ENCODE results near the gene PHKG1.
A peak's percentile ranks its signal among the peaks of the same experiment; 100 is the strongest.
"Not testable (repeated sequence)": the region's sequence is repeated elsewhere in the genome, so short reads cannot be mapped to it uniquely, and the experiment has no call there.

The PHKG1 gene

DNA sequence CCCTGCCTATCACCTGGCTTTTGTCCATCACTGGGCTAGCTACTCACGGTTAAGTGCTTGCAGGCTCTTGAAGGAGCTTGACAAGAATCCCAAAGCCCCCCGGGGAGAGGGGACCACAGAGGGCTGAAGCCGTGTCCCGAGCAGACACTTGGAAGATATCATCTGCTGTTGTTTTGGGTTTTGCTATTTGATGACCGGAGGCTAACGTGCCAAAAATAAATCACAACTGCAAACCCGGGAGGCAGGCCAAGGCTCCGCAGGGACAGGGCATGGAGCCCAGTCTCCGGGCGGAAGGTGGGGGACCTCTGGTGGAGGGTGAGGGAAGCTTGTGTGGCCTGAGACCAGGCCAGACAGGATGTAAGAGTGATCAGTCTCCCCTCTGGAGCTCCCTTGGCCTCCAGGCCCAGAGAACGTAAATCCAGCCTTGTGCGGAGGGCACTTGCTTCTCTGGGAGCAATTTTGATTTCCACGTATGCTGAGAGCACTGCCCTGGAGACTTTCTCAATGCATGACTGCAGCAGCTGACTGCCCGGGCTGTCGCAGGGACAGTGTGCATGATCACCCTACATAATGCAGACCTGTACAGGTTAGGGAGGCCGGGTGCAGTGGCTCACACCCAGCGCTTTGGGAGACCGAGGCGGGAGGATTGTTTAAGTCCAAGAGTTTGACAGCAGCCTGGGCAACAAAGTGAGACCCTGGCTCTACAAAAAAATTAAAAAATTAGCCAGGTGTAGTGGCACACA lies at the start of gene PHKG1:
Gene PHKG1, minus strand, starts transcription at position 164 of the 743 bp plus-strand sequence. CDS start 4,011 bp downstream, outside the sequence.
- DNase-seq = no peak

DNA sequence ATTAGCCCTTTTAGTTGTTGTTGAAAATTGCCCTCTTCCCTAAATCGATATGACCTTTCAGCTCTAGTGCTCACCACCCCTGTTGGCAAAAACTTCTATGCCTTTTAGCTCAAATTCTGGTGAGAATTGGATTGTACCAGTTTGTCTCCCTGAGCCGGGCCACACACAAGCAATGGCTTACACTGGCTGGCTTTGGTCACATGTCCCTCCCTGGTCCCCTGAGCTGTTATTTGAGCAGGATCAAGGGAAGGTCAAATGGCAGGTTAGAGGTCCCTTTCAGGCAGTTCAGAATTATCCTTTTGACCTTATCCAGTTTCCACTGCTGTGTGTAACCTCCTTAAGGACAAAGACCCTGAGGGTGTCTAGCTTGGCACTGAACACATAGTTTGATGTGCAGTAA lies 38.3 kb upstream of the PHKG1 start:
- DNase-seq = not testable (repeated sequence)

DNA sequence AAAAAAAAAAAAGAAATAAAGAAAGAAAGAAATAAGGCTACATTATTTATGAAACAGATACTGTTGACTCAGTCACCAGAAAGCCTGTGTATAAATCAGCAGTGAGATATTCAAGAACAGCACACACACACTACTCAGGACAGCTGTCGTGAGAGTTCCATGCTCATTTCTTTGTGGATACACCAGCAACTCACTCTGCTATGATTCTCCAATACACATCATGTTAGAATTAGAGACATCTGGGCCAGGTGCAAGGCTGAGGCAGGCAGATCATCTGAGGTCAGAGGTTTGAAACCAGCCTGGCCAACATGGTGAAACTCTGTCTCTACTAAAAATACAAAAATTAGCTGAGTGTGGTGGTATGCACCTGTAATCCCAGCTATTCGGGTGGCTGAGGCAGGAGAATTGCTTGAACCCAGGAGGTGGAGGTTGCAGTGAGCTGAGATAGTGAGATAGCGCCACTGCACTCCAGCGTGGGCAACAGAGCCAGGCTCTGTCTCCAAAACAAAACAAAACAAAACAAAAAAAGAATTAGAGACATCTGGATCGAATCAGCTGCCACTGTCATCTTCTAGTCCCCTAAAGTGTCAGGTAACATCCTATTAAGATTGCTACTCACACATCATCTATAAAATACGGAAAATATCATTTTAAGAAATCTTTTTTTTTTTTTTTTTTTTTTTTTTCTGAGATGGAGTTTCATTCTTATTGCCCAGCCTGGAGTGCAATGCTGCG lies 34.7 kb upstream of the PHKG1 start:
- no peak for DNase-seq

DNA sequence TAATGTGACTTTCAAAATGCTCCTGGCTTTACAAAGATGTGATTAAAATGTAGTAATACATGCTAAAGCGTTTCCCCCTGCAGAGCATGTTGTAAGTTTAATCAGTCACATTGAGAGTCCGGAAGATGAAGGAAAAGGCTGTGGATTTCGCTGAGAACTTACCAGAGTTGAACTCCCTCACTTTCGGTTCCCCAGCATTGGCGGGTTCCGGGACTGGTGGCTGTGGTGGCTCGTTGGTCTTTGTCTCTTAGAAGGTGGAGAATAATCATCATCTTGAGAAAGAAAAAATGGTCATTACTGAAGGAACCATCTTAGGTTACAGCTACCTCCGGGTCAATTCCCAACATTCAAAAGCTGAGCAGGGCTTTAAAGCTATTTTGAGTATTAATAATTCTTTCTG lies 33.1 kb upstream of the PHKG1 start:
- no peak for DNase-seq

DNA sequence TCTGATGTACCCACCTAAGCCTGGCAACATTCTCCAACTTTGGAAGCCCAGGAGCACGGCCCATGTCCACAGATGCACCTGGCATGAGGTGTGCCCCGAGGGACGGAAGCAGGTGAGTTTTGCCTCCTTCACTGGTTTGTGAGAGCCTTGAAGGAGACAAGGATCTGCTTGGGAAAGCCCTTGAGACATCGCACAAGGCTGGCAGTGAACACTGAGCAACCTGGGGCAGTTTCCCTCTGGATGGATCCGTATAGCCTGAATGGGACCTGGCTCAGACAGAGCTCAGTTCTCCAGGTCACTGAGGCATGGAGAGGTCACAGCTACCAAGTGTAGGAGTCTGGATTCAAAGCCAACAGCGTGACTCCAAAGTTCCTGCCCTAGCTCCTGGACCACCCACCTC lies 32.2 kb upstream of the PHKG1 start:
- no peak for DNase-seq

DNA sequence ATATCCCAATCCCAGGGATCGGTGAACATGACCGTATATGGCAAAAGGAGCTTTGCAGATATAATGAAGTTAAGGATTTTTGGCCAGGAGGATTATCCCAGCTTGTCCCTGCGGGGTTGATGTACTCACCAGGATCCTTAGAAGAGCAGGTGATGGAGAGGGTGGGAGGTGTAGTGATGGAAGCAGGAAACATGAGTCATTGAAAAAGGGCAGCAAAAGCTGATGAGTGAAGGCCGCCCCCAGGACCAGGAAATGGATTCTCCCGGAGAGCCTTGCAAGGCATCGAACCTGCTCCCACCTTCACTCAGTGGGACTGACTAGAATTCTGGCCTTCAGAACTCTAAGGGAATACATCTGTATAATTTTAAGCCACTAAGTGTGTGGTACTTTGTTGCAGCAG lies 28.7 kb upstream of the PHKG1 start:
- no peak for DNase-seq

DNA sequence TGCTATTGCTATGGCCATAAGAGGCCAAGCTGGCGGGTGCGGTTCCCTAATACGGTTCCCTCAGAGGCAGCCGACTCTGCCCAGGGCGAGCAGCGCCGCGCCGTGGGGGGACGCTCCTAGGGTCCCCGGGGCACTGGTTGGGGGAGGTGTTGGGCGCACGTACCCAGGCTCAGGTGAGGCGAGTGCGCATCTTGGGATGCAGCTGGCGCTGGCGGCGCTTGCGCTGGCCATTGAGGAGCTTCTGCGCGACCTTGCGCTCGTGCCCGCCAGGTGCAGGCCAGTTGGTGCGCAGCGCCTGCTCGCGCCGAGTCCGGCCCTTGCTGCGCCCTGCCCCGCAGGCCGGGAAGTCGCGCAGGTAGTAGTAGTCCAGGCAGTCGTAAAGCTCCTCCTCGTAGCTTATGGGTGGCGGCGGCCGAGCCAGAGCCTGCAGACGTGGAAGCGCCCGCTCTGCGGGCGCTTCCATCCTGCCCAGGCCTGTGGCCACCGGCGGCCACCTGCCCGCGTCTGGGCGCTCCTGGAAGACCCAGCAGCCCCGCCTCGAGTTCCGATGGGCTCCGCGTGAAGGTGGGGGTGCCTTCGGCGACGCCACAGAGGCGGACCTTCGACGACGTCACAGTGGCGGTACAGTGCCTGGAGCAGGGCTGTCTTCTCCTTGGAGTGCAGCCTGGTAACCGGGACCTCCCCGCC lies 23.2 kb upstream of the PHKG1 start, which contains the start of gene NUPR2:
Gene NUPR2, minus strand, starts transcription at position 566 of the 687 bp plus-strand sequence. Its CDS starts 103 bp downstream, at position 463.
- DNase-seq = no peak

DNA sequence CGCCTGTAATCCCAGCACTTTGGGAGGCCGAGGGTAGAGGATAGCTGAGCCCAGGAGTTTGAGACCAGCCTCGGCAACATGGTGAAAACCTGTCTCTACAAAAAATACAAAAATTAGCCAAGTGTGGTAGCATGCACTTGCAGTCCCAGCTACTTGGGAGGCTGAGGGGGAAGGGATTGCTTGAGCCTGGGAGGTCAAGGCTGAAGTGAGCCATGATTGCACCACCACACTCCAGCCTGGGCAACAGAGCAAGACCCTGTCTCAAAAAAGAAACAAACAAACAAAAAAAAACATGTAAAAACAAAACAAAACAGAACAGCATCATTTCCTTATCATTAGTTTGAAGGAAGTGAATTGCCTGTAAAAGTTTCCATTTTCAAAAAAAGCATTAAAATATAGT lies 19.5 kb upstream of the PHKG1 start:
- not testable (repeated sequence) for DNase-seq

DNA sequence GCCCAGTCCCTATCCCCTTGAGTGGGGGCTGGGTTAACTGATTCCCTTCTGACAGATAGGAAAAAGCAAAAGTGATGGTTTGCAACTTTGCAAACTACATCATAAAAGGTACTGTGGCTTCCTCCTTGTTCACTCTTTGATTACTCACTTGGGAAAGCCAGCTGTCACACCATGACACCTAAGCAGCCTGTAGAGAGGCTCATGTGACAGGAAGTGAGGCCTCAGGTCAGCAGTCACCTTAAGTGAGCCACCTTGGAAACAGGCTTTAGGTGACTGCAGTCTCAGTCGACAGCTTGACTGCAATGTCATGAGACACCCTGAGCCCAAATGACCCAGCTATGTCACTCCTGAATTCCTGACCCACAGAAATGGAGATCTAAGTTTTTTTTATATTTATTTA lies 17.9 kb upstream of the PHKG1 start:
- DNase-seq = no peak

DNA sequence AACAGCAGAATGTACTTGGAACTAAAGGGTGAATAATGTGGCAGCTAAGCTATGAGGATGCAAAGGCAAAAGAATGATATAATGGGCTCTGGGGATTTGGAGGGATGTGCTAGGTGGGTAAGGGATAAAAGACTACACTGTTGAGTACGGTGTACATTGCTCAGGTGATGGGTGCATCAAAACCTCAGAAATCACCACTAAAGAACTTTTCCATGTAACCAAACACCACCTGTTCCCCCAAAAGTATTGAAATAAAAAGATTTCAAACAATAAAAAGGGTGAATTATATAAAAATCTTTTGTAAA lies 15.2 kb upstream of the PHKG1 start:
- DNase-seq = no peak

DNA sequence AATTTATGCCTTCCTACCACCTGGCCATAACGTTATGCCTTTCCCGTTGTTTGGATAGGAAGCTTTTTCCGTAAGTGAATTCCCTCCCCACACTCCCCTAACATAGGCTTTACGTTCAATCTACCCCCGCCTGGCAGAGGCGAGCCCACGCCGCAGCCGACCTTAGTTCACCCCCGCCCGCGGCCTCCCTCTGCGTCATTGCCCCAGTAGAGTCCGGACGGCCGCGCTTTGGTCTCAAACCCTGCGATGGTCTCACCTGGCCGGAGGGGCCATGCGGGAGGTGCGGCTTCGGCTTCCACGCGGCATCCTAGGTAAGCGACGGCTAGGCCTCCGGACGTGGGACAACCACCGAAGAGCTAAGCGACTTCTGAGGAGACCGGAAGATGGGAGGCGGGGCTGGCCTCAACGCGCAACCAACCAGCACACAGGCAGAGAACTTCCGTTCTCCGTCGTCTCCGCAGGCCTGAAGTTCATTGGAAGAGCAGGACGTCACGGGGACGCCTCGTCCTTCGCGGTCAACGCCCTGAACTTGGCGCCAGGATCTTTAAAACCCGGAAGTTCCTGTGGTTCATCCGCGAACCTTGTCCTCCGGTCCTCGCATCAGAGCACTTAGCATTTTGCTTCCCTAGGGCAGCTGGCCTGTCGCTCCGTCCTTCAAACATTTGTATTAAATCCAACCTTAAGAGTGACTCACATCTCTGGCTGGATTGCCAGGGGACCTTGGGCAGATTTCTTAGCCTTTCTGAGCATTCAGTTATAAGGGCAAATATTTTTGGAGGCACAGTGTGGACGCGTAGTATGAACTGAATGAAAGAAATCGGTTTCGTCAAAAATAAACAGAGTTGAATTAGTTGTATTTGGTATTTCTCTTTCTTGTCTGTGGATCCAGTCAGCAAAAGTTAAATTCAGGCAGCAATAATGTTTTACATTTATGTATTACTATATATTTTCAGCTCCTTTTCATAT lies 13.6 kb upstream of the PHKG1 start, which contains the start of gene CHCHD2:
Gene CHCHD2, minus strand, starts transcription at position 369 of the 966 bp plus-strand sequence. Its CDS starts 63 bp downstream, at position 306.
- peak; percentile 72 to 98 for DNase-seq

DNA sequence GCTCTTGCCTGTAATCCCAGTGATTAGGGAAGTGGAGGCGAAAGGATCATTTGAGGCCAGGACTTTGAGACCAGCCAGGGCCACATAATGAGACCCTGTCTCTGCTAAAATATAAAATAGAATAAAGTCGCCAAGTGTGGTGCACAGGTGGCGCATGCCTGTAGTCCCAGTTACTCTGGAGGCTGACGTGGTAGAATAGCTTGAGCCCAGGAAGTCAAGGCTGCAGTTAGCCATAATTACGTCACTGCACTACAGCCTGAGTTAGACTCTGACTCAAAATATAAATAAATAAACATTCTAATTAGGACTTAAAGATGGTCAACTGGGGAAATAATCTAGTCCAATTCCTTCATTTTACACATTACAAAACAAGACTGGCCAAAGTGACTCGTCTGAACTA lies 12.8 kb upstream of the PHKG1 start:
- DNase-seq = no peak

DNA sequence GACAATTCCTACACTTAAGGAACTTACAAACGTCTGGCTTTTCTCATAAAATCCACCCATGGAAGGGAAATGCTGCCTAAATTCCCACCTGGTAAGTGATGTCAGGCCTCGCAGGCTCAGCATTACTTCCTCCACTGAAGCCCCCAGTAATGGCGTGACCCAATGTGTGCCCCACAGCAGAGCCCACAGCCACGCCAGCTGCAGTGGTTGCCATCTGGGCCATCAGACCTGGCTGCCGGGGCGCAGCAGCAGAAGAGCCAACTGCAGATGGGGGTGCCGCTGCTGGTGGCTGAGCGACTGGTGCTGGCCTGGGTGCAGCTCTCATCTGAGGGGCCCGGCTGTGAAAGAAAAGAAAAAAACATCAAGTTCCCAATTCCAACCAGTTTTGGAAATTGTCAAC lies 11.4 kb upstream of the PHKG1 start:
- DNase-seq = not testable (repeated sequence)

DNA sequence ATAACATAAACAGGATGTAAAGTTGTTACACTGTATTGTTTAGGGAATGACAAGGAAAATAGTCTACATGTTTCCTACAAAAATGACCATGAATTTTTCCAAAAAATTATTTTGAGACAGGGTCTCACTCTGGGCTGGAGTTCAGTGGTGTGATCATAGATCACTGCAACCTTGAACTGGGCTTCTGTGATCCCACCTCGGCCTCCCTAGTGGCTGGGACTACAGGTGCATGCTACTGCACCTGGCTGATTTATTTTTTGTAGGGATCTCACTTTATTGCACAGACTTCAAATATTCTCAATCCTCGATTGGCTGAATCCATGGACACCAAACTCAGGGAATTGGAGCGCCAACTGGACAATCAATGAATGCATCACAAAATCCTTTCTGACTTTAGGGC lies 6.9 kb upstream of the PHKG1 start:
- no peak for DNase-seq

DNA sequence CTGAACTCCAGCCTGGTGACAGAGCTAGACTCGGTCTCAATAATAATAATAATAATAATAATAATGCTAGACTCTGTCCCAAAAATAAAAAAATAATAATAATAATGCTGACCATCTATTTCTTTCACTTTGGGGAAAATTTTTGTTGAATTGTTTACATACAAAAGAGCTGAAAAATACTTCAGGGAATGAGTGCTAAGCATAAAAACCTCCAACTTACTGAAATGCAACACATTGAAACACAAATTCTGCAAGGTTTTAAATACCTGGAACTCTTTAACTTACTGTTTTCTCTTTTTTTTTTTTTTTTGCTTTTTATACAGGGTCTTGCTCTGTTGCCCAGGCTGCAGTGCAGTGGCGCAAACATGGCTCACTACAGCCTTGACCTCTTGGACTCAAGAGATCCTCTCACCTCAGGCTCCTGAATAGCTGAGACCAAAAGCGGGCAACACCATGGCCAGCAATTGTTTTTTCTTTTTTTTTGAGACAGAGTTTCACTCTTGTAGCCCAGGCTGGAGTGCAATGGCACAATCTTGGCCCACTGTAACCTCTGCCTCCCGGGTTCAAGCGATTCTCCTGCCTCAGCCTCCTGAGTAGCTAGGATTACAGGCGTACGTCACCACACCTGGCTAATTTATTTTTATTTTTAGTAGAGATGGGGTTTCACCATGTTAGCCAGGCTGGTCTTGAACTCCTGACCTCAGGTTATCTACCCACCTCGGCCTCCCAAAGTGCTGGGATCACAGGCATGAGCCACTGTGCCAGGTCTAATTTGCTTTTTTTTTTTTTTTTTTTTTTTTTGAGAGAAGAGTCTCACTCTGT lies 5.6 kb upstream of the PHKG1 start:
- DNase-seq = not testable (repeated sequence)

DNA sequence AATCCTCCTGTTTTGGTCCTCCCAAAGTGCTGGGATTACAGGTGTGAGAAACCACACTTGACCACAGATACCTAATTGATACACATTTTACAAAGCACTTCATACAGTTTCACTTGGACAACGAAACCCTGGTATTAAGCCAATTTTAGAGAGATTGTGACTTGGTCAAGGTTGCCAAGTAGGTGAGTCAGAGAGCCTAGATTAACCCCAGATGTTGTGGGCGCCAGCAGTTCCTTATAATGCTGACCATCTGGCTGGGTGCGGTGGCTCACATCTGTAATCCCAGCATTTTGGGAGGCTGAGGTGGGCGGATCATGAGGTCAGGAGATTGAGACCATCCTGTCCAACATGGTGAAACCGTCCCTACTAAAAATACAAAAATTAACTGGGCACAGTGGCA lies 4.9 kb upstream of the PHKG1 start:
- DNase-seq = no peak

DNA sequence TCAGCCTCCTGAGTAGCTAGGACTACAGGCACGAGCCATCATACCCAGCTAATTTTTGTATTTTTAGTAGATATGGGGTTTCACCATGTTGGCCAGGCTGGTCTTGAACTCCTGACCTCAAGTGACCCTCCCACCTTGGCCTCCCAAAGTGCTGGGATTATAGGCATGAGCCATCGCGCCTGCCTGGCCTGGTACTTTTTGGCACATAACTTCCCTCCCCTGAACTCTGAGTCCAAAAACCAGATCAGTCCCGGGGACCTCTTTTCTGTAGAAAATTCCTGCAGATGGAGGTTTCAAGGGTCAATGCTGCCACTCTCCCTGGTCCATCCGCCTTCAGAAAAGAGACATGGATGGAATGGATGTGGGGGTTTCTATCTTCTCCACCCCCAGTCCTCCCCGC lies 364 bp downstream of the PHKG1 start:
- DNase-seq = not testable (repeated sequence)

DNA sequence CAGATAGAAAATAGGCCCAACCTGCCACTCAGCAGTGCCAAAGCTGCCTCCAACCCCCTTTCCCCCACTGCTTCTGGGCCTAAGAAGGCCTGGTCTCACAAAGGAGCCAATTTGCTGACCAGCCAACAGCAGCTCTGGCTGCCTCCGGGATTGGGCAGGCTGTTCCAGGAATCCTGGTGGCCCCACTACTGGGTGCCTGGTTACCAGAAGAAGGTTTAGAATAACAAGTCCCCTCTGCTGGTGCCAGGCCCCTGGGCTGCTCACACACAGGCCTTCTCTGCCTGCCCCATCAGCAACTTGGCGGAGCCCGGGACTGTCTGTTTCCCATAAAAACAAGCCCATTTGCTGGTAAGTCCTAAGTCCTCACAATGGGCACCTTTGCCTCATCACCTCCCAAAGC lies 1.2 kb downstream of the PHKG1 start:
- DNase-seq = no peak

DNA sequence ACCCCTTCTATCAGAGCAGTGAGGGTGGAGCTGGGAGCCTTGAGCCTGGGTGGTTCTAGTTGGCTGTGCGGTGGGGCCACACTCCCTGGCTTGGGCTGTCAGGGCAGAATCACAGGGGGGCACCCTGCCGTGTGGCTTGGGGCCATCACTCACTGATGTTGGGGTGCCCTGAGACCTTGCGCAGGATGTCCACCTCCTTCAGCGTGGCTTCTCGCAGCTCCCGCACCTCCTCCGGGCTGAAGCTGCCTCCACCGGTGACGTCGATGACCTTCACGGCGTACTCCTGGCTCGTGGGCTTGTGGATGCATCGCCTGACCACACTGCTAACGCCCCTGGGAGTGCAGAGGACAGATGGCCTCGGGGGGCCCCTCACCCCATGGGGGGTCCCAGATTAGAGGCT lies 5.3 kb downstream of the PHKG1 start:
- no peak for DNase-seq

DNA sequence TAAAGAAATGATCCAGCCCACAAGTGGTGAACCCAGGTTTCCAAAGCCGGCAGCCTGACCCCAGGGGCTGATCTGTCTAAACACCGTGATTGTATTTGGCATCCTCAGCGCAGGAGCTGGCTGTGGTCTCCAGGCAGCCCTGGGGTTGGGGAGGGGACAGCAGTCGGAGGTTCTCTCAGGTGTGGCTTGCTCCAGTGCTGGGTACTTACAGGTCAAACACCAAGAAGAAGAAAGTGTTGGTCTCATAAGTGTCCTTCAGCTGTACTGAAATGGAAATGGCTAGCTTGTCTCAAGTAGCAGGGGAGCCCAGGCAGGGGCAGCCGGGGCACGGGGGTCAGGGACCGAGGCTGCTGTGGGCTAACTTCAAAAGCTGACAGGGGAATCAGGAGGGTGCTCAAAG lies 6.0 kb downstream of the PHKG1 start:
- DNase-seq = no peak

DNA sequence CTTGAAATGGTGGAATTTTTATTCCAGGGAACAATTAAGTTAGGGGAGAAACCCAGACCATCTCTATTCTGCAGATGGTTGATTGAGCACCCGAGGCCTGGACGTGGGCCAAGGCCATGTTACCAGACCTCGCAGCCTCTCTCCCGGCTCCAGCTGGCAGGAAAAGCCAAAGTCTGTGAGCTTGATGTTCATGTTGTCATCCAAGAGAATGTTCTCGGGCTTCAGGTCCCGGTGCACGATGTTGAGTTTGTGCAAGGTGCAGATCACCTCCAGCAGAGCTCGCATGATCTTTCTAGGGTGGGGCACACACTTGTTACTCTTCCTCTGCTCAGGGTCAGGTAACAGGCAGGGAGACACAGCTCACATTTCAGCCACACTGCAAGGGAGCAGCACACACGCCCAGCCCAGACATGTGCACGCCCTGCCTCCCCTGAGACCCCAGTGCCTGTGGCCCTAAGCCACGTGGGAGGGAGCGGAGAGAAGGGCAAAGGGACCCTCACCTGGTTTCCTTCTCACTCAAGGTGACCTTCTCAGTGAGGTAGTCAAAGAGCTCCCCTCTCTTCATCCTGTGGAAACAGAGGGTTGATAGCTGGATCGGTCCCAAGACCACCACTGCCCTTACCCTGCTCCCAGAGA lies 9.5 kb downstream of the PHKG1 start:
- DNase-seq = no peak
